Measurements from ENCODE around the gene COPS7A. TPM values are rescaled to one million over a fixed set of nuclear protein-coding genes. Genes with fewer than 3 reads are reported as not detected.

The COPS7A gene
- total and polyA plus RNA-seq, 2 experiments from 2014 or later: 123 to 133 TPM

DNA sequence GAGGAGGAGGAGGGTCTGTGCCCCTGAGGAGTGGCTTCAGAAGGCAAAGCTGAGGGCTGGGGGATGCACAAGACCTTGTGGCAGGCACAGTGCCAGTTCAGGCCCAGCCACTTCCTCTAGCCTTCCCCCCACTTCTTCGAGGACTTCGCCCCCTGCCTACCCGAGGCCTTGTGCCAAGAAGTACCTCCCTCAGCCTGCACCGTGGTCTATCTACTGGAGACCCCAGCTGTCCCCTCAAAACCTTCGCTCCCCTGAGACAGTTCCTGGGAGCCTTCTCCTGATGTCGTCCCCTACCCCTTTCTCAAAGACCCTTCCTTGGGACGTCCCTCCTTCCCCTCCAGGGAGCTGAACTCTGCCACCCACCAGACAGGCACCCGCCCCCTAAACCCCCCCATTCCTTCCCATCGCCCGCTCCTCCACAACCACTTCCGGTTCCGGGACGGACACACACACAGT is 35.3 kb upstream of the COPS7A start:
- 0 to 2% methylated on average over 11 to 13 of the region's 13 CpGs for WGBS, 2 experiments (ENCODE audit: low coverage in 1 of 2, low lambda C conversion rate in 2 of 2, missing lambda C conversion rate in 2 of 2)
- H3K9ac ChIP-seq: peak overlapping the region; percentile 93

DNA sequence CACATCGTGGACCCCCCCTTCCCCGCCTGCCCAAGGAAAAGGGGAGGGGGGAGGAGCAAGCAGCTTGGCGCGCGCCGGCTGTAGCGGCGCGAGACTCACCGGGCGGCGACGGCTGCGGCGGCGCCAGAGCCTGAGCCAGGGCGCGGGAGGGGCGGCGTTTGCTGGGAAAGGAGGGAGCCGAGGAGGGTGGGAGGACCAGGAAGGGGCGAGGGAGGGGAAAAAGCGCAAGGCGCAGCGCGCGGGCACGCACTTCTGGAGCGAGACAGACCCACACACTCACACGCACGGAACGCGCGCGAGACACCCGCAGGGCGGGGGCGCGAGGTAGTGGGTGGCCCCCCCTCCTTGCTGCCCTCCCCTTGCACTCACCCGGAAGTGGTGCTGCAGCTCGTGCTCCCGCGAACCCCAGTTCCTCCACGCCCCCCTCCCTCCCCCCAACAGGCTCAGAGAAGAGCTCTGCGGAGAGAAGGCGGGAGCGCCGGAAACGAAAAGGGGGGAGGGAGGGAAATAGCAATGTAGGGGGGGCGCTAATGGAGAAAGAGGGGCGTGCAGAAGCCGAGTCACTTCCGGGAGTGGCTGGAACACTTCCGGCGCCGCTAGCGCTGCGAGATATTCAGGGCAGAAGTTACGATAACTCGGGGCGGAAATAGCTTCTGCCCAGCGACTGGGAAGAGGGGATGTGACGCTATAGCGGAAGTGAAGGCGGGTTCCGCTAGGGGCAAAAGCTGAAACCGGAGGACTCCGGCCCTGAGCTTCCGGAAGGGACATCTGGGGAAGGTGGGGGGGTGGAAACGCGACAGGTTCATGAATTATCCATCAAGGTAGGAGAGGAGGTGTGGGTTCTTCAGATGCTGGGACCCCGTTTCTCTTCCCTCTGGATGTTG is 34.6 kb upstream of the COPS7A start, which contains the start of gene ZNF384:
ZNF384 (minus strand) TSS at position 377 of the 884 bp plus-strand sequence. CDS start 9,855 bp downstream, outside the sequence.
- peaks cover 24% of the 10 kb centered on the region for H3K4me1 ChIP-seq (ENCODE audit: insufficient read depth)
- peak within 1 kb of the TSS; percentile 99 for H3K4me3 ChIP-seq
- no peaks in the 10 kb centered on the region for H3K27me3 ChIP-seq (replicated peaks; ENCODE audit: insufficient read depth)
- H4K20me1 ChIP-seq (ENCODE audit: insufficient read depth): no peaks in the 10 kb centered on the region; the same call in 1 of the 2 replicates
- 1% methylated on average over 45 to 69 of the region's 72 CpGs for WGBS, 2 experiments (ENCODE audit: low coverage in 1 of 2, low lambda C conversion rate in 2 of 2, missing lambda C conversion rate in 2 of 2)
- peaks cover 61% of the 10 kb centered on the region for H3K79me2 ChIP-seq (ENCODE audit: insufficient read depth)
- TF ChIP-seq EZH2phosphoT487 (IDR thresholded peaks at IDR 0.05; ENCODE audit: insufficient read depth, low read depth): no peak
- no peak for TF ChIP-seq EZH2 (IDR thresholded peaks at IDR 0.05; ENCODE audit: insufficient read depth, poor library complexity, severe bottlenecking)
- H3K36me3 ChIP-seq (ENCODE audit: low read depth): no peaks in the 10 kb centered on the region
- H3K9me2 ChIP-seq (ENCODE audit: insufficient read depth): no peaks in the 10 kb centered on the region
- in situ Hi-C loops (cut with MboI): no loop called here
- peak within 1 kb of the TSS; percentile 100 for H3K4me2 ChIP-seq (ENCODE audit: unreplicated experiment)
- H2AFZ ChIP-seq: peak within 1 kb of the TSS; percentile 88
- DNase-seq: peak; percentile 100
- H3F3A ChIP-seq (ENCODE audit: insufficient read depth): peaks cover 36% of the 10 kb centered on the region
- H3K9ac ChIP-seq: peak within 1 kb of the TSS; percentile 93
- H3K27ac ChIP-seq: peak within 1 kb of the TSS; percentile 86
- H3K9me3 ChIP-seq (ENCODE audit: low read depth): no peaks in the 10 kb centered on the region

More for the DNA sequence above, 35.3 kb upstream of the COPS7A start:
- peak overlapping the region; percentile 66 for H2AFZ ChIP-seq
- peaks cover 39% of the 10 kb centered on the region for H3F3A ChIP-seq (ENCODE audit: insufficient read depth)
- peak overlapping the region; percentile 99 for H3K4me3 ChIP-seq
- H3K27ac ChIP-seq: peak overlapping the region; percentile 86
- peaks cover 67% of the 10 kb centered on the region for H3K79me2 ChIP-seq (ENCODE audit: insufficient read depth)
- no peaks in the 10 kb centered on the region for H3K9me2 ChIP-seq (ENCODE audit: insufficient read depth)
- no peaks in the 10 kb centered on the region for H3K36me3 ChIP-seq (ENCODE audit: low read depth)
- no peaks in the 10 kb centered on the region; the same call in 1 of the 2 replicates for H4K20me1 ChIP-seq (ENCODE audit: insufficient read depth)
- H3K4me2 ChIP-seq (ENCODE audit: unreplicated experiment): peak overlapping the region; percentile 90
- TF ChIP-seq EZH2 (IDR thresholded peaks at IDR 0.05; ENCODE audit: insufficient read depth, poor library complexity, severe bottlenecking) (no peak), EZH2phosphoT487 (IDR thresholded peaks at IDR 0.05; ENCODE audit: insufficient read depth, low read depth) (no peak)
- no peaks in the 10 kb centered on the region for H3K27me3 ChIP-seq (replicated peaks; ENCODE audit: insufficient read depth)
- in situ Hi-C loops (cut with MboI): no loop called here
- peak; percentile 37 for DNase-seq
- no peaks in the 10 kb centered on the region for H3K9me3 ChIP-seq (ENCODE audit: low read depth)
- H3K4me1 ChIP-seq (ENCODE audit: insufficient read depth): peaks cover 24% of the 10 kb centered on the region

- H3K27me3 ChIP-seq (replicated peaks; ENCODE audit: insufficient read depth): no peaks in the 10 kb centered on the region
- peaks cover 19% of the 10 kb centered on the region for H3F3A ChIP-seq (ENCODE audit: insufficient read depth)
- TF ChIP-seq EZH2 (IDR thresholded peaks at IDR 0.05; ENCODE audit: insufficient read depth, poor library complexity, severe bottlenecking) (no peak), EZH2phosphoT487 (IDR thresholded peaks at IDR 0.05; ENCODE audit: insufficient read depth, low read depth) (no peak)
- peaks cover 38% of the 10 kb centered on the region for H3K79me2 ChIP-seq (ENCODE audit: insufficient read depth)
- no peaks in the 10 kb centered on the region for H4K20me1 ChIP-seq (ENCODE audit: insufficient read depth)
- H3K4me2 ChIP-seq (ENCODE audit: unreplicated experiment): no peak overlapping the region
- H3K36me3 ChIP-seq (ENCODE audit: low read depth): no peaks in the 10 kb centered on the region
- no peaks in the 10 kb centered on the region for H3K9me2 ChIP-seq (ENCODE audit: insufficient read depth)
- 46 to 48% methylated on average over 4 of the region's 4 CpGs for WGBS, 2 experiments (ENCODE audit: low coverage in 1 of 2, low lambda C conversion rate in 2 of 2, missing lambda C conversion rate in 2 of 2)
- no peak overlapping the region for H3K9ac ChIP-seq
- DNase-seq: peak; percentile 53
- in situ Hi-C loops (cut with MboI): no loop called here
- no peak overlapping the region for H2AFZ ChIP-seq
- H3K27ac ChIP-seq: no peak overlapping the region
- no peak overlapping the region for H3K4me3 ChIP-seq
- peaks cover 24% of the 10 kb centered on the region for H3K4me1 ChIP-seq (ENCODE audit: insufficient read depth)
- no peaks in the 10 kb centered on the region for H3K9me3 ChIP-seq (ENCODE audit: low read depth)
These were observed 32.4 kb upstream of the COPS7A start for GRCh38 chr12:6691473-6691872.

DNA sequence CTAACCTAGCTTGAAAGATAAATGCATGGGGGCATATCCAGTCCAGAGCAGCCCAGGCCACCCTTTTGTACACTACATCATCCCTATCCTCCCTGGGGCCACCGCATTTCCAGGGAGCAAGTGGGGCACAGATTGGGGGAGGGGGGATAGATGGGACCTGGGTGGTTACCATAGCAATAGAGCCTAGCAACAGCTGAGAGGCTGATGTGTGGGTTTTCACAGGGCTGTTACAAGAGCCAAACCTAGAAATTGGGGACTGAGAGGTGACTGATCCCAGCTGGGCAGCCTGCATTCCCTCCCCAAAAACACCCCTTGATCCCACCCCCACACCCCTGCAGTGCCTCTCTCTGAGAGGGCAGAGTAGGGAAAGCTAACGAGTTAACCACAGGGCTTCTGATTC is 31.0 kb upstream of the COPS7A start:
- Histone ChIP-seq H3K9me3 (ENCODE audit: low read depth) (no peaks in the 10 kb centered on the region), H3K79me2 (ENCODE audit: insufficient read depth) (peaks cover 24% of the 10 kb centered on the region), H3K9ac (no peak overlapping the region), H3K27ac (no peak overlapping the region), H3K4me3 (no peak overlapping the region), H4K20me1 (ENCODE audit: insufficient read depth) (no peaks in the 10 kb centered on the region), H2AFZ (no peak overlapping the region), H3K27me3 (replicated peaks; ENCODE audit: insufficient read depth) (no peaks in the 10 kb centered on the region), H3K36me3 (ENCODE audit: low read depth) (no peaks in the 10 kb centered on the region), H3K4me2 (ENCODE audit: unreplicated experiment) (no peak overlapping the region), H3K9me2 (ENCODE audit: insufficient read depth) (no peaks in the 10 kb centered on the region), H3K4me1 (ENCODE audit: insufficient read depth) (peaks cover 14% of the 10 kb centered on the region), H3F3A (ENCODE audit: insufficient read depth) (peaks cover 6% of the 10 kb centered on the region)
- WGBS, 2 experiments (ENCODE audit: low coverage in 1 of 2, low lambda C conversion rate in 2 of 2, missing lambda C conversion rate in 2 of 2): 88 to 96% methylated on average over 2 of the region's 2 CpGs
- no peak for DNase-seq
- in situ Hi-C loops (cut with MboI): no loop called here
- no peak for TF ChIP-seq EZH2phosphoT487 (IDR thresholded peaks at IDR 0.05; ENCODE audit: insufficient read depth, low read depth)
